ENCODE results near the gene ULBP1.

- TF ChIP-seq CTCF (conservative IDR thresholded peaks at IDR 0.05) (no peak), ZFX (IDR thresholded peaks at IDR 0.05) (no peak)
These were observed 1.1 kb upstream of the ULBP1 start for GRCh38 chr6:149962461-149963211.
